Muscle layer of duodenum (tissue), 2 donors: ENCODE data around the gene OR7D2.

Experiments
- H3K27ac ChIP-seq: one replicate; pipeline ENCODE4 v1.7.0; 2013; ENCODE audit warnings: mild to moderate bottlenecking, low read length
- H3K27me3 ChIP-seq: one replicate; pipeline ENCODE4 v1.7.0; 2013; ENCODE audit warnings: low read depth, mild to moderate bottlenecking, control low read depth, low read length
- H3K36me3 ChIP-seq, 2 donors: one replicate each; pipeline ENCODE4 v1.7.0; 2013; ENCODE audit warnings: low read length in 2 of 2, control low read depth in 1 of 2, mild to moderate bottlenecking in 1 of 2; ENCODE audit not compliant: insufficient read depth in 2 of 2, control insufficient read depth in 1 of 2
- H3K4me1 ChIP-seq, 2 donors: one replicate each; pipeline ENCODE4 v1.7.0; 2013; ENCODE audit warnings: low read length in 2 of 2, mild to moderate bottlenecking in 2 of 2, control low read depth in 1 of 2, moderate library complexity in 1 of 2; ENCODE audit not compliant: insufficient read depth in 2 of 2, control insufficient read depth in 1 of 2
- H3K4me3 ChIP-seq, 2 donors: one replicate each; pipeline ENCODE4 v1.7.0; 2013; ENCODE audit warnings: low read length in 2 of 2, low read depth in 1 of 2, mild to moderate bottlenecking in 1 of 2
- H3K9me3 ChIP-seq, 2 donors: one replicate each; pipeline ENCODE4 v1.7.0; 2013; ENCODE audit warnings: low read length in 2 of 2, control low read depth in 1 of 2, mild to moderate bottlenecking in 1 of 2; ENCODE audit not compliant: control insufficient read depth in 1 of 2
- donor health status: healthy.

The OR7D2 gene

GRCh38 chr19:9178901-9179300 lies at the start of gene OR7D2:
Gene OR7D2 (plus strand): TSS chr19:9178979. CDS start chr19:9185782, 6,803 bp downstream.
- Histone ChIP-seq H3K27me3 (no peaks in the 10 kb centered on the region), H3K9me3 (no peaks in the 10 kb centered on the region), H3K36me3 (no peaks in the 10 kb centered on the region), H3K27ac (no peak within 1 kb of the TSS), H3K4me1 (no peaks in the 10 kb centered on the region), H3K4me3 (no peak within 1 kb of the TSS)

DNA sequence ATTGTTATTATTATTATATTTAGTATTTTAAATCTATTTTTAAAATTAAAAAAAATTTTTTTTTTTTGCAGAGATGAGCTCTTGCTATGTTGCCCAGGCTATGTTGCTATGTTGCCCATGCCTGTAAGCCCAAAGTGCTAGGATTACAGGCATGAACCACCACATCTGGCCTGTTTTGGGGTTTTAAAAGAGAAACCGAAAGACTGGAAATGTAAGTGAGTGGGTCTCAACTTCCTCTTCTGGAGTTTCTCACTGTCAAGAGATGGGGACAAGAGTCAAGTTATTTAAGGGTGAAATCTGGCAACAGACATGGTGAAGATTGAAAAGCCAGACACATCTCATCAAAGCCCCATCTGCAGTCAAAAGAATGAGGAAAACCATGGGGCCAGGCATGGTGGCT lies 47.8 kb upstream of the OR7D2 start:
- Histone ChIP-seq H3K4me3 (no peak overlapping the region), H3K27ac (no peak overlapping the region), H3K4me1 (no peaks in the 10 kb centered on the region), H3K27me3 (no peaks in the 10 kb centered on the region), H3K36me3 (no peaks in the 10 kb centered on the region), H3K9me3 (no peaks in the 10 kb centered on the region)

- H3K27me3 ChIP-seq = no peaks in the 10 kb centered on the region
- no peaks in the 10 kb centered on the region for H3K4me1 ChIP-seq
- no peaks in the 10 kb centered on the region for H3K9me3 ChIP-seq
Measured at GRCh38 chr19:9132422-9132821, 46.4 kb upstream of the OR7D2 start.

GRCh38 chr19:9139609-9140158 lies 39.1 kb upstream of the OR7D2 start:
- peaks cover 12 to 16% of the 10 kb centered on the region in 2 donors for H3K4me1 ChIP-seq
- H3K27me3 ChIP-seq = no peaks in the 10 kb centered on the region
- peaks cover 2 to 4% of the 10 kb centered on the region in 2 donors for H3K9me3 ChIP-seq
- H3K27ac ChIP-seq = peak overlapping the region; percentile 98
- H3K36me3 ChIP-seq = no peaks in the 10 kb centered on the region
- peak overlapping the region; percentile 83 to 90 for H3K4me3 ChIP-seq

More at GRCh38 chr19:9132422-9132821, 46.4 kb upstream of the OR7D2 start:
- Histone ChIP-seq H3K27ac (no peak overlapping the region), H3K36me3 (no peaks in the 10 kb centered on the region), H3K4me3 (no peak overlapping the region)

- peak within 1 kb of the TSS; percentile 83 to 90 for H3K4me3 ChIP-seq
- peaks cover 12 to 16% of the 10 kb centered on the region in 2 donors for H3K4me1 ChIP-seq
- peaks cover 4 to 10% of the 10 kb centered on the region in 2 donors for H3K9me3 ChIP-seq
- H3K27me3 ChIP-seq = no peaks in the 10 kb centered on the region
- no peaks in the 10 kb centered on the region for H3K36me3 ChIP-seq
- H3K27ac ChIP-seq = peak within 1 kb of the TSS; percentile 98
Measured at GRCh38 chr19:9140159-9140874, 38.5 kb upstream of the OR7D2 start, which contains the start of gene ZNF317. Gene ZNF317 (plus strand): TSS chr19:9140397. CDS start chr19:9156017, 15,620 bp downstream.

GRCh38 chr19:9144920-9145319 lies 33.9 kb upstream of the OR7D2 start:
- peaks cover 12% of the 10 kb centered on the region in 2 donors for H3K4me1 ChIP-seq
- H3K4me3 ChIP-seq = no peak overlapping the region
- peaks cover 4 to 17% of the 10 kb centered on the region in 2 donors for H3K9me3 ChIP-seq
- H3K27me3 ChIP-seq = no peaks in the 10 kb centered on the region
- H3K27ac ChIP-seq = no peak overlapping the region
- no peaks in the 10 kb centered on the region for H3K36me3 ChIP-seq

- Histone ChIP-seq H3K27me3 (no peaks in the 10 kb centered on the region), H3K9me3 (peaks cover 4 to 17% of the 10 kb centered on the region in 2 donors), H3K36me3 (peaks cover 0 to 3% of the 10 kb centered on the region in 2 donors), H3K4me3 (no peak overlapping the region), H3K4me1 (peaks cover 3 to 5% of the 10 kb centered on the region in 2 donors), H3K27ac (no peak overlapping the region)
Measured at GRCh38 chr19:9146882-9147281, 31.9 kb upstream of the OR7D2 start.

- Histone ChIP-seq H3K36me3 (peaks cover 4 to 7% of the 10 kb centered on the region in 2 donors), H3K27me3 (no peaks in the 10 kb centered on the region), H3K4me3 (no peak overlapping the region), H3K27ac (no peak overlapping the region), H3K9me3 (peaks cover 4 to 24% of the 10 kb centered on the region in 2 donors), H3K4me1 (no peaks in the 10 kb centered on the region)
Measured at GRCh38 chr19:9148697-9149096, 30.1 kb upstream of the OR7D2 start.

DNA sequence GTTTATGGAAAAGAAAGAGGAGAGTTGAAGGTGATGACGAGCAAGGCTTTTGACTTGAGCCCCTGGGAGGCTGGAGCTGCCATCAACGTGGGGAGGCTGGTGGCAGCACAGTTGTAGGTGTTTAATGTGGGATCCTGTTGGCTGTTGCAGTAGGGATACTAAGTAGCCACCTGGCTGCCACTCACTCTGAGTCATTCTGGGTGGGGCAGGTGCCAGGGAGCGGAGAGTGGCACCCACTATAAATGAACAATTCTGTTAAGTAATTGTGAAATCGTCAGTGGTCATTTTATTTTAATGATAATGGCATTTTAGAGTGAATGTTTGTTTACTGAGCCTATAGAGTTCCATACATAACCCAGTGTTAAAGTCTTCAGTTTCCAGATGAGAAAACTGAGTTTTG lies 28.8 kb upstream of the OR7D2 start:
- H3K4me3 ChIP-seq = no peak overlapping the region
- H3K9me3 ChIP-seq = peaks cover 0 to 17% of the 10 kb centered on the region in 2 donors

DNA sequence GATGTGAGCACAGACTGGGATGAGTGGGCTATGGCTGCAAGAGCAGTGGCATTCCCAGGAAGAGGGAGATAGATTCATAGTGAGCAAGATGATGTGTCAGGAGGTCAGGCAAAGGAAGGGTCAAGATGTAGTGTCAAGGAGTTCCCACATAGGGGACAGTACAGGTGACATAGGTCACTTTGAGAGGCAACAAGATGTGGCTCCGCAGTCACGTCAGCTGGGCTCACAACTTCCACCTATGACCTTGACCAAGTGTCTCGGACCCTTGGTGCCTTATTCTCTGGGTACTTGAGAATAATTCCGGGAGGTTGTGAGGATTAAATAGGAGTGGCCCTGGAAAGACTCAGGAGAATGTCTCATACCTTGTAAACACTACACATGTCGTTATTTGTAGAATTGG lies 28.1 kb upstream of the OR7D2 start:
- peaks cover 4 to 12% of the 10 kb centered on the region in 2 donors for H3K36me3 ChIP-seq
- no peak overlapping the region for H3K4me3 ChIP-seq
- H3K27me3 ChIP-seq = no peaks in the 10 kb centered on the region
- no peaks in the 10 kb centered on the region for H3K4me1 ChIP-seq
- H3K9me3 ChIP-seq = peaks cover 0 to 17% of the 10 kb centered on the region in 2 donors
- H3K27ac ChIP-seq = no peak overlapping the region

More for the DNA sequence above, 28.8 kb upstream of the OR7D2 start:
- Histone ChIP-seq H3K4me1 (no peaks in the 10 kb centered on the region), H3K27me3 (no peaks in the 10 kb centered on the region), H3K36me3 (peaks cover 4 to 7% of the 10 kb centered on the region in 2 donors), H3K27ac (no peak overlapping the region)

GRCh38 chr19:9151367-9151766 lies 27.4 kb upstream of the OR7D2 start:
- Histone ChIP-seq H3K4me3 (no peak overlapping the region), H3K9me3 (peaks cover 0 to 20% of the 10 kb centered on the region in 2 donors), H3K4me1 (no peaks in the 10 kb centered on the region), H3K36me3 (peaks cover 12 to 19% of the 10 kb centered on the region in 2 donors), H3K27ac (no peak overlapping the region), H3K27me3 (no peaks in the 10 kb centered on the region)
